K562 (cell line): ENCODE data around the gene KNOP1. TPM values are rescaled to one million over a fixed set of nuclear protein-coding genes. Genes with fewer than 3 reads are reported as not detected.

ENCODE experiments used
- ATAC-seq: fragments of 200-7000 bp; cut with Tn5 transposase; 3 replicates; pipeline ENCODE4 v1.9.1; 2020; ENCODE audit warnings: moderate library complexity
- BruUV-seq: library from RNA; stranded (reverse); fragments of 400-500 nt; replicated peaks from 2 replicates; lab custom pipeline; 2021; lab: Mats Ljungman, UMichigan
- CTCF ChIA-PET: fragments of 300-600 bp; formaldehyde crosslinking; extraction: SDS; loops from one replicate; lab custom pipeline; 2021; ENCODE audit warnings: low intra/inter-chr PET ratio; lab: Yijun Ruan, JAX
- POLR2A ChIA-PET: fragments of 300-600, 350-650 bp; sonication (Branson Sonifier 250); formaldehyde crosslinking; extraction: SDS; loops from one replicate; lab custom pipeline; 2021; ENCODE audit warnings: antibody characterized with exemption, inconsistent platforms; lab: Yijun Ruan, JAX
- DNase-seq, 4 experiments: peaks; one replicate each; pipeline versions ENCODE4 v3.0.0 to v3.0.0-alpha.2; 2011 to 2018; ENCODE audit warnings: low spot score in 3 of 4, mixed read lengths in 3 of 4; ENCODE audit errors: extremely low read depth in 1 of 4
- FAIRE-seq: peaks from 2 replicates; lab custom pipeline; 2011; peaks lifted over from hg19 to GRCh38; lab: Jason Lieb, UNC
- H2AFZ ChIP-seq: 2 replicates; pipeline ENCODE4 v1.6.0; 2011; ENCODE audit warnings: low read depth, low read length, control low read depth, inconsistent platforms
- H3K27ac ChIP-seq: fragments of 200-600 bp; 3 replicates; pipeline ENCODE4 v1.8.0; 2011; ENCODE audit warnings: low read depth, mild to moderate bottlenecking, control low read depth, inconsistent platforms, low read length, moderate library complexity, mixed read lengths; ENCODE audit errors: extremely low read depth
- H3K27me3 ChIP-seq, 2 experiments: fragments of 300-600 bp in 1 of 2; 2 replicates in 1 of 2; 3 replicates in 1 of 2; pipeline versions ENCODE4 v1.6.0 to v1.8.0; 2011; ENCODE audit warnings: inconsistent platforms in 2 of 2, low read length in 2 of 2, mild to moderate bottlenecking in 1 of 2, mixed read lengths in 1 of 2, moderate library complexity in 1 of 2; ENCODE audit not compliant: control insufficient read depth in 2 of 2, insufficient read depth in 2 of 2
- H3K36me3 ChIP-seq: fragments of 300-600 bp; 3 replicates; pipeline ENCODE4 v1.8.0; 2011; ENCODE audit warnings: mild to moderate bottlenecking, low read length, inconsistent platforms; ENCODE audit not compliant: control insufficient read depth, insufficient read depth
- H3K4me1 ChIP-seq, 2 experiments: fragments of 200-600 bp in 1 of 2; replicated peaks in 1 of 2; 2 replicates in 1 of 2; 3 replicates in 1 of 2; pipeline versions ENCODE4 v1.5.1 to v1.8.0; 2011; ENCODE audit warnings: inconsistent platforms in 2 of 2, low read length in 2 of 2, mild to moderate bottlenecking in 1 of 2, mixed read lengths in 1 of 2, moderate library complexity in 1 of 2; ENCODE audit not compliant: control insufficient read depth in 2 of 2, insufficient read depth in 2 of 2
- H3K4me2 ChIP-seq: 2 replicates; pipeline ENCODE4 v1.6.1; 2011; ENCODE audit warnings: low read length, control low read depth, inconsistent platforms, mixed read lengths; ENCODE audit not compliant: insufficient read depth
- H3K4me3 ChIP-seq: fragments of 200-600 bp; sonication (generic), shearing (Covaris generic); 2 replicates; pipeline ENCODE4 v1.5.1; 2016; ENCODE audit warnings: control low read depth, inconsistent platforms
- H3K79me2 ChIP-seq: fragments of 200-600 bp; 3 replicates; pipeline ENCODE4 v1.8.0; 2011; ENCODE audit warnings: low read length, inconsistent platforms; ENCODE audit not compliant: control insufficient read depth, insufficient read depth
- H3K9ac ChIP-seq, 2 experiments: 2 replicates each; pipeline versions ENCODE4 v1.6.0 to v1.6.1; 2011; ENCODE audit warnings: low read depth in 2 of 2, low read length in 2 of 2, control low read depth in 1 of 2, inconsistent platforms in 1 of 2, mild to moderate bottlenecking in 1 of 2, mixed read lengths in 1 of 2; ENCODE audit not compliant: insufficient read depth in 1 of 2
- H3K9me1 ChIP-seq: one replicate; pipeline ENCODE4 v1.6.0; 2011; ENCODE audit warnings: inconsistent platforms, mild to moderate bottlenecking, low read length, moderate library complexity; ENCODE audit not compliant: control insufficient read depth, insufficient read depth
- H3K9me3 ChIP-seq: replicated peaks from 2 replicates; pipeline ENCODE4 v1.5.1; 2011; ENCODE audit warnings: low read depth, low read length, inconsistent platforms; ENCODE audit not compliant: control insufficient read depth, insufficient read depth
- H4K20me1 ChIP-seq: replicated peaks from 2 replicates; pipeline ENCODE4 v1.6.1; 2011; ENCODE audit warnings: low read length, inconsistent platforms, mixed read lengths; ENCODE audit not compliant: control insufficient read depth, insufficient read depth
- CREB3L1 ChIP-seq: fragments of 450-650 bp; IDR thresholded peaks from 2 replicates; pipeline ENCODE4 v1.6.1; 2014; ENCODE audit warnings: low read depth, mild to moderate bottlenecking, moderate library complexity, borderline replicate concordance
- NR3C1 ChIP-seq: sonication (generic); formaldehyde crosslinking; IDR thresholded peaks from 2 replicates; pipeline ENCODE4 v1.8.1; 2022; ENCODE audit warnings: missing genetic modification reagents
- NUFIP1 ChIP-seq: fragments of 450-650 bp; IDR thresholded peaks from 2 replicates; pipeline ENCODE4 v1.6.1; 2018; ENCODE audit not compliant: partially characterized antibody
- TCFL5 ChIP-seq: fragments of 250-450 bp; sonication (Bioruptor Pico); conservative IDR thresholded peaks from 2 replicates; pipeline ENCODE4 v1.6.1; 2021; ENCODE audit warnings: mild to moderate bottlenecking, moderate library complexity, matching md5 sums
- WGBS: fragments of 100-300 bp; shearing (Covaris generic); methylation state at CpG from one replicate; pipeline ENCODE4 v1.1.6; 2016; ENCODE audit warnings: low coverage, mixed read lengths; ENCODE audit not compliant: insufficient coverage; ENCODE audit errors: missing lambda C conversion rate; 5-methylcytosine and 5-hydroxymethylcytosine counted together
- in situ Hi-C: fragments of 300-500 bp; cut with MboI; formaldehyde crosslinking; loops from 4 replicates; pipeline ENCODE4 v1.15.0; 2018; ENCODE audit warnings: inconsistent platforms, mixed read lengths
- intact Hi-C: fragments of 100-400 bp; cut with micrococcal nuclease; formaldehyde crosslinking; loops from 2 replicates; pipeline ENCODE4 v1.14.2; 2022
- polyA plus RNA-seq, 8 experiments: library from polyadenylated mRNA; depleted of rRNA in 4 of 8; stranded (reverse) in 5 of 8; unstranded in 3 of 8; fragments of >200 nt; fragmentation: Nextera tagmentation in 2 of 8; fragmentation: Illumina TruSeq in 1 of 8; extraction: Ambion mirVana in 2 of 8; extraction: Trizol in 1 of 8; gene quantifications; 2 replicates each; pipeline versions ENCODE4 v1.2.1 to v1.2.3, GENCODE V29; 2011 to 2014; ENCODE audit warnings: inconsistent platforms in 1 of 8, missing spikeins in 1 of 8
- total RNA-seq, 7 experiments: library from RNA; depleted of rRNA in 6 of 7; stranded (reverse); fragments of >200 nt in 6 of 7; fragmentation: Illumina TruSeq in 2 of 7; extraction: Trizol in 2 of 7; gene quantifications; 2 replicates each; pipeline versions ENCODE4 v1.2.1 to v1.2.3, GENCODE V29; 2011 to 2021; ENCODE audit warnings: low replicate concordance in 1 of 7

KNOP1 gene
- total and polyA plus RNA-seq, 9 of the 15 experiments (the other 6 are each of a cell fraction or from before 2014, with no cell fraction given) = 22.4 to 57.6 (median 39.3) TPM

- CTCF ChIA-PET = no interaction called here
Measured at GRCh38 chr16:19757762-19758595, 40.0 kb upstream of the KNOP1 start.

More at GRCh38 chr16:19757762-19758595, 40.0 kb upstream of the KNOP1 start:
- no peaks in the 10 kb centered on the region; a peak in 2 of 5 replicates for H3K4me1 ChIP-seq
- no TSS peak for BruUV-seq
- H4K20me1 ChIP-seq = no peaks in the 10 kb centered on the region
- no peak for TF ChIP-seq NR3C1 (CRISPR knock-in tag)
- no peak for TF ChIP-seq NUFIP1
- TF ChIP-seq TCFL5 = no peak
- no peak for TF ChIP-seq CREB3L1
- H3K9ac ChIP-seq = no peak overlapping the region
- intact Hi-C loops (no loop called here), in situ Hi-C loops (no loop called here)
- no peak overlapping the region for H3K4me2 ChIP-seq
- H3K27ac ChIP-seq = no peak overlapping the region
- no peak for FAIRE-seq
- no peak overlapping the region for H2AFZ ChIP-seq
- no peak overlapping the region for H3K4me3 ChIP-seq
- 42% methylated on average over 8 of the region's 8 CpGs for WGBS
- no peak for DNase-seq
- H3K27me3 ChIP-seq = no peaks in the 10 kb centered on the region
- no peak for ATAC-seq
- H3K9me1 ChIP-seq = no peaks in the 10 kb centered on the region
- no peaks in the 10 kb centered on the region for H3K79me2 ChIP-seq
- POLR2A ChIA-PET = interaction anchor here (0.9 to 1.2 kb wide), 2 partner anchors 13 to 29 kb away, joined by 3 to 5 read pairs; no protein-coding TSS in a partner anchor
- H3K9me3 ChIP-seq = no peaks in the 10 kb centered on the region
- no peaks in the 10 kb centered on the region for H3K36me3 ChIP-seq
